BE2C (cell line): Measurements from ENCODE around the gene FOXO3B. TPM values are rescaled to one million over a fixed set of nuclear protein-coding genes. Genes with fewer than 3 reads are reported as not detected.
"Not testable (repeated sequence)": the region's sequence is repeated elsewhere in the genome, so short reads cannot be mapped to it uniquely, and the experiment has no call there.

ENCODE experiments used
- DNase-seq: peaks from one replicate; pipeline ENCODE4 v3.0.0-alpha.2; 2020
- H3K27me3 ChIP-seq: fragments of 250-450 bp; sonication (Bioruptor Pico); 2 replicates; pipeline ENCODE4 v1.5.1; 2020; ENCODE audit warnings: mild to moderate bottlenecking
- H3K36me3 ChIP-seq: fragments of 250-450 bp; sonication (Bioruptor Pico); 2 replicates; pipeline ENCODE4 v1.5.1; 2020; ENCODE audit warnings: mild to moderate bottlenecking
- H3K4me1 ChIP-seq: fragments of 250-450 bp; sonication (Bioruptor Pico); 2 replicates; pipeline ENCODE4 v1.5.1; 2020
- H3K4me3 ChIP-seq: 2 replicates; pipeline ENCODE4 v1.5.1; 2011; ENCODE audit warnings: low read depth, low read length
- H3K9me3 ChIP-seq: fragments of 250-450 bp; sonication (Bioruptor Pico); 2 replicates; pipeline ENCODE4 v1.5.1; 2020
- polyA plus RNA-seq: library from polyadenylated mRNA; unstranded; fragments of >200 nt; gene quantifications from one replicate; pipeline ENCODE4 v1.2.1, GENCODE V29; 2012; ENCODE audit warnings: low read depth, missing spikeins; ENCODE audit not compliant: insufficient read length, insufficient read depth
- TF ChIP-seq, protein P1 (sequence below): IDR thresholded peaks from 2 replicates; pipeline ENCODE4 v1.5.1; 2012; ENCODE audit warnings: mild to moderate bottlenecking, low read depth, low read length

Gene FOXO3B
- polyA plus RNA-seq: 2.0 TPM

DNA sequence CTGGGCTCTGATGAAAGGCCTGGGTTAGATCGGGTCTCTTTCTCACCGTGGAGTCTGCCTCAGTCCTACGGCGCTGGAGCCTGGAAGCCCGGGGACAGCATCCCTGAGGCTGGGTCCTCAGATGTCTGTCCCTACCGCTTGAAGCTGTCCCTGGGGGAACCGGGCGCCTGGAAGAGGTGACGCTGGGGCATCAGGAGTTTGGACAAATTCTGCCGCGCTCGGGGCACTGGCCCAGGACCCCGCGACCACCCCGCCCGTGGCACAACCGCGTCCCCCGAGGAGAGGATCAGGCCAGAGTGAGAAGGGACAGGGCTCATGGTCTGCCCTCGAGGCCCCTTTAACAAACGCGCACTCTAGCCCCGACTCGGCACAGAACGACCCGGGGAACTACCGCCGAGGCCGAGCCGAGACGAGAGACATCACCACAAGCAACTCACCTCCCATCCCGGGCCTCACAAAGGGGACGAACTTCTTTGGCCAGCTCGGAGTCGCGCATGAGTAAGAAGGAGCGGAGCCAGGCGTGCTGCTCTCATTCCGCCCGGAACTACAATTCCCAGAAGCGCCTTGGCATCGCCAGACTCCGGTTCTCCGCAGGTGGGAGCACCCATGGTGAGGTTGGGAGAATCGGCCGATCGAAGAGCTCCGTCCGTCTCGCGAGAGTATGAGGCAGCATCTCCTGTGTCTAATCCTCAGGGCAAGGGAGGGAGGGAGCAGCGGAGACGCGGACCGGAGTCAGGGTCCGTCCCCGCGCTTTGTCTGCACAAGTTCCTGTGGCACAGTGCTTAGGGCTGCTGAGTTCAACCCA is at the start of gene FOXO3B:
FOXO3B (minus strand) TSS at position 548 of the 805 bp plus-strand sequence. CDS start 663 bp downstream, outside the sequence.
- H3K4me1 ChIP-seq, H3K36me3 ChIP-seq, H3K27me3 ChIP-seq, H3K9me3 ChIP-seq: not testable (repeated sequence)
- peak; percentile 54 for DNase-seq
- peak within 1 kb of the TSS; percentile 47 for H3K4me3 ChIP-seq

DNA sequence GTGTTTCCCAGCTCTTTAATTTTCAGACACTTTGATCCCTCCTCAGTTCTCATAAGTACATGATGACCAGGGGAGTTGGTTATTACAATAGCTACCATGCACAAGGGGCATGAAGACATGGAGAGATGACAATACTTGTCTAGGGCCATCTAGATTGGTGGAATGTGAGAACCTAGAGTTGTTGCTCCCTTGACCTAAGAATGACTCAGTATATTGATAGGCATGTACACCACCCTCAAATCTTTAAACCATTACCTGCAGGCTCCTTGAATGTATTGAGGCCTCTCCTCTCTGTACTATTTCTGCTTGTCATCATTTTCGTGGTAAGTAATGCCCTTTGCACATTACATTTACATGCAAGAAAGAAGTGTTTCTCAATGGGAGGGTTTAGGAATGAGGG is 41.4 kb upstream of the FOXO3B start:
- not testable (repeated sequence) for H3K4me3 ChIP-seq

DNA sequence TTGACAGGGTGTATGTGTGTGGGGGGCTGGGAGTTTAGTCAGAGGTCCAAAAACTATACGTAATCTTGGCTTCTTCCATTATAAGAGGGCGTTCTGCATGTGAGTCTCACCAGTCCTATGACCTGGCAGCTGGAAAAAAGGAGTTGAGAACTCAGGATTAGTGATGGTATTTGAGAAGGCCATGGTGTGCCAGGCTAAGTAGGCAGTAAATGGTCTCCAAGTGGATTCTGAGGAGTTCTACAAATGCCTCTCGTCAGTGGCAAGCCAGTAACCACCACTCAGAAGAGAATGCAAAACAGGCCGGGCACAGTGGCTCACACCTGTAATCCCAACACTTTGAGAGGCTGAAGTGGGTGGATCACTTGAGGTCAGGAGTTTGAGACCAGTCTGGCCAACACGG is 40.5 kb upstream of the FOXO3B start:
- not testable (repeated sequence) for H3K36me3 ChIP-seq, DNase-seq, H3K9me3 ChIP-seq, H3K4me1 ChIP-seq, H3K27me3 ChIP-seq, H3K4me3 ChIP-seq

More for the DNA sequence above, 41.4 kb upstream of the FOXO3B start:
- H3K4me1 ChIP-seq, H3K36me3 ChIP-seq, DNase-seq, H3K9me3 ChIP-seq, H3K27me3 ChIP-seq: not testable (repeated sequence)

DNA sequence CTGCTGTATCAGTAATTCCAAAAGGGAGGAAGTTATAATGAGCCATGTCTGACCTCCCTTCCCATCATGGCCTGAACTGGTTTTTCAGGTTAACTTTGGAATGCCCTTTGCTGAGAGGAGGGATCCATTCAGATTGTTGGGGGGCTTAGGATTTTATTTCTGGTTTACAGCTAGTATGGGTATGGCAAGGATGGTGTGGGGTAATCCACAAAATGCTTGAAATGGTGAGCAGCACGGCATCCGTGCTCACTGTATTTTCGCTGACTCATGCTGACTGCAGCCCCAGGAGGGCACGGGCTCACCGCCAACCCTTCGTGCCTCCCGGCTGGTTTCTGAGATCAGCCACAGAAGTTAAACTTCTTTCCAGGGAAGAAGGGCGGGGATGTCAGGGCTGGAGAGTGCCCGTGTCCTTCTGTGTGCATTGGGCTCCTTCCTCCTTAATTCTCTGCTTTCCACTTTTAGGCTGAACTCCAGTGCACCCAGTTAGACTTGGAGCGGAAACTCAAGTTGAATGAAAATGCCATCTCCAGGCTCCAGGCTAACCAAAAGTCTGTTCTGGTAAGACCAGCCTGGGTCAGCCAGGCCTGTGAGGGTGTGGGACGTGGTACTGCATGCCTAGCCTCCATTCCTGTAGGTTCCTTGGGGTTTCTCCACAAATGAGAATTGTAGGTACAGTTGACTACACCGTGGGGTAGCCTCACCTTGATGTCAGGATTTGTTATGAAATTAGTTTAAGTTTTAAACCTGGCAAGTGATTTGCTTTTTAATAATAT is 39.8 kb upstream of the FOXO3B start:
- H3K4me1 ChIP-seq, H3K9me3 ChIP-seq, DNase-seq, H3K27me3 ChIP-seq, H3K36me3 ChIP-seq, H3K4me3 ChIP-seq: not testable (repeated sequence)

DNA sequence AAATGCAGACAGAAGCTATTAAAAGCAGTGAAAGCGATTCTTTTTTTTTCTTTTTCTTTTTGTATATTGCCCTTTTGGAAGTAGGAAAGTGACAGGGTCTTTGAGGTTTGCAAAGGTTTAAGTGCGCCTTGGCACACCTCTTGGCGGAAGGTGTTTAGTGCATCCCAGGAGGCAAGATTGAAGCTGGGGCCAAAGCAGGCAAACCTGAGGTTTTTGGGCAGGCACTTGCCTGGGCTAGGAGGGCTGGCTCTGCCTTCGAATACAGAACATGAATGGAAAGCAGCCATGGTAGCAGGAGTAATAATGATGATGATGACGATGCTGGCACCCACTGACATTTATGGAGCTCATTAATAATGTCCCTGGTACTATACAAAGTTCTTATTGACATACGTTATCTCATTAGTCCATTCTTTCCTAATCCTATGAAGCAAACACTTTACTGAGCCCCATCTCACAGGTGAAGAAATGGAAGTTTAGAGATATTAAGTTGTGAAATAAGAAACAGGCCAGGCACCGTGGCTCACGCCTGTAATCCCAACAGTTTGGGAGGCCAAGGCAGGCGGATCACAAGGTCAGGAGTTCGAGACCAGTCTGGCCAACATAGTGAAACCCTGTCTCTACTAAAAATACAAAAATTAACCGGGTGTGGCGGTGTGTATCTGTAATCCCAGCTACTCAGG is 37.5 kb upstream of the FOXO3B start:
- not testable (repeated sequence) for H3K36me3 ChIP-seq, H3K27me3 ChIP-seq, DNase-seq, H3K4me3 ChIP-seq, H3K4me1 ChIP-seq, H3K9me3 ChIP-seq

DNA sequence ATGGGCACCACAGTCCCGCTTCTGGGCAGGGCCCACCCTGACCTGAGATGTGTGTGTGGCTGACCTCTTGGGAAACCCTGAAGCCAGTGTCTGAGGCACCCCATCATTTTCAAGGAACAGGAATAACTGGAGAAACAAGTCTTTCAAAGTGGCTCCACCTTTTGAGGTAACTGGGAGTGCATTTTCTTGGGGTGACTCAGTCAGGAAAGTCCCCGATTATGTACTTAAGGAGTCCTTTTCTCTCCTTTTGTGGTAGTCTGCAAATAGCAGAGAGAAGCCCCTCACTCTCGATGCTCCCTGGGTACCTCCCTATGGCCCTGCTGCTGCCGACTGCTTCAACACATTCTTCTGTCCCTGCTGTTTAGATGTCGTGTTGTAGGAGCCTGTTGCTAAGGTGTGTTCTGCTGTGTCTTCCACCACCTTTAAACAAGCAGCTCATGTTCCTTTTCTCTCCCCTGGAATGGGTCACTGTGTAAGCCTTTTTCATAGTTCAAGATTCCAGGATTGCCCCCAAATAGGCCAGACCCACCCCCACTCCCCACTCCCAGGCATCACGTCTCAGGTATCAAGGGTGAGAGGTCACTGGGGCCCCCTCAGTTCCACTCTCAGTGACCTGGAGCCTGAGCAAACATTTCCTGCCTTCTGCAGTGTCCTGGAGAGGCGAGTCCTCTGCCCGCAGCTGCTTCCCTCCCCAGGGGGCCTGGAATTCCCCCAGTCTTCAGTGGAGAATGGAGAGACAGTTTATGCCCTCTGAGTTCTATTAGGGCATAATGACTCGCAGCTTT is 36.7 kb upstream of the FOXO3B start:
- not testable (repeated sequence) for H3K4me3 ChIP-seq, H3K27me3 ChIP-seq, H3K36me3 ChIP-seq, DNase-seq, H3K4me1 ChIP-seq, H3K9me3 ChIP-seq

DNA sequence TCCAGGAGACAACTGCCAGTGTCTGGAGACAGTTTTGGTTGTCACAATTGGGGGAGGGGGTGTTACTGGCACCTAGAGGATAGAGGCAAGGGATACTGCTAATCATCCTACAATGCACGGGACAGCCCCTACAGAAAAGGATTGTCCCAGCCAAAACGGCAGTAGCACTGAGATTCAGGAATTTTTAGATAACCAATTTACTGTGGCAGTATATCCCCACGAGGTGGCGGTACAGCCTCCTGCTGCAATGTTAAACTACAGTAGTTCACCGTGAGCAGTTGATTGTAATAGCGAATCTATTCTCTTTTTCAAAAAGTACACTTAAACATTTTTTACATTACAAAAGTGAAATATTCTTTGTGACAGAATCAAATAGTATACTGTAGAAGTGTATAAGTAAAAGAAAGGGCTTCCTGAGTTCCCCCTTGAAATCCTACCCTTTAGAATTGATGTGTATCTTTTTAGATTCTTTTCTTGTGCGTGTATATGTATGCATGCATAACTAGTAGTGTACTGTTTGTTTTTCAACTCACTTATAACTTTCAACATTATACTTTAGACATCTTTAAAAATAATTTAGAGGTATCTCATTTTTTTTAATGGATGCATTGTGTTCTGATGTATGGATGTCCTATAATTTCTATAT is 30.4 kb upstream of the FOXO3B start:
- peak; percentile 63 for DNase-seq
- not testable (repeated sequence) for H3K4me1 ChIP-seq, H3K4me3 ChIP-seq, H3K9me3 ChIP-seq, H3K27me3 ChIP-seq, H3K36me3 ChIP-seq
- TF ChIP-seq, protein P1, sequence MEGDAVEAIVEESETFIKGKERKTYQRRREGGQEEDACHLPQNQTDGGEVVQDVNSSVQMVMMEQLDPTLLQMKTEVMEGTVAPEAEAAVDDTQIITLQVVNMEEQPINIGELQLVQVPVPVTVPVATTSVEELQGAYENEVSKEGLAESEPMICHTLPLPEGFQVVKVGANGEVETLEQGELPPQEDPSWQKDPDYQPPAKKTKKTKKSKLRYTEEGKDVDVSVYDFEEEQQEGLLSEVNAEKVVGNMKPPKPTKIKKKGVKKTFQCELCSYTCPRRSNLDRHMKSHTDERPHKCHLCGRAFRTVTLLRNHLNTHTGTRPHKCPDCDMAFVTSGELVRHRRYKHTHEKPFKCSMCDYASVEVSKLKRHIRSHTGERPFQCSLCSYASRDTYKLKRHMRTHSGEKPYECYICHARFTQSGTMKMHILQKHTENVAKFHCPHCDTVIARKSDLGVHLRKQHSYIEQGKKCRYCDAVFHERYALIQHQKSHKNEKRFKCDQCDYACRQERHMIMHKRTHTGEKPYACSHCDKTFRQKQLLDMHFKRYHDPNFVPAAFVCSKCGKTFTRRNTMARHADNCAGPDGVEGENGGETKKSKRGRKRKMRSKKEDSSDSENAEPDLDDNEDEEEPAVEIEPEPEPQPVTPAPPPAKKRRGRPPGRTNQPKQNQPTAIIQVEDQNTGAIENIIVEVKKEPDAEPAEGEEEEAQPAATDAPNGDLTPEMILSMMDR: peak; percentile 38; the same call in 1 of the 2 replicates

DNA sequence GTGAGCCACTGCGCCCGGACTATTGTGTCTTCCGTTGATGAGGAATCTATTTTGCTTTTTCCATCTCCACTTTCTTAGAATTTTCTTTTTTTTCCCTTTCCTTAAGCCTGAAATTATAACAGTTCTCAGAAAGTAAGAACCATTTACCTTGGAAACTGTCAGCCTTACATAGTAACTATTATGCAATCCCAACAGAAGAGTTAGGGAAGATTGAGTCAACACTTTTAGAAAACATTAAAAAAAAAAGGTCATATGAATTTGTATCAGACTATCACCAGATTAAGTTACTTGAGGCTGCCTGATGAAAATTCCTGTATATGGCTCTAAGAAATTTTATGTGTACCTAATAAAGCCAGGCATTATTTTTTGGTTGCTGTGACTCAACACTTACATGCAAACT is 26.1 kb upstream of the FOXO3B start:
- not testable (repeated sequence) for DNase-seq, H3K36me3 ChIP-seq, H3K4me1 ChIP-seq, H3K9me3 ChIP-seq, H3K27me3 ChIP-seq, H3K4me3 ChIP-seq

DNA sequence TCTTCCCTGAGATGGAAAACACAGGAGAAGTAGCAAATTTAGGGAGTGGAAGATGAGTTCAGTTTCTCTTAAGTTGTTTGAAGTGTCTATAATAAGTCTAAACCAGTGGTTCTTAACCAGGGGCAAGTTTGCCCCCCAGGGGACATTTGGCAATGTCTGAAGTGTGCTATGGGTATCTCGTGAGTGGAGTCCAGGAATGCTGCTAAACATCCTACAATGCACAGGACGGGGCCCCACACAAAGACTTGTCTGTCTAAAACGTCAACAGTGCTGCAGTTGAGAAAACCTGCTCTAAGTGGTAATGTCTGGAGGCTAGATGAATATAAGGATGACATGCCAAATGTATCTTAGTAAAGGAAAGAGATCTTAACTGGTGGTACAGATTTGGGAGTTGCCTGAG is 23.8 kb upstream of the FOXO3B start:
- not testable (repeated sequence) for H3K27me3 ChIP-seq, H3K36me3 ChIP-seq, H3K4me1 ChIP-seq, H3K4me3 ChIP-seq, DNase-seq, H3K9me3 ChIP-seq

DNA sequence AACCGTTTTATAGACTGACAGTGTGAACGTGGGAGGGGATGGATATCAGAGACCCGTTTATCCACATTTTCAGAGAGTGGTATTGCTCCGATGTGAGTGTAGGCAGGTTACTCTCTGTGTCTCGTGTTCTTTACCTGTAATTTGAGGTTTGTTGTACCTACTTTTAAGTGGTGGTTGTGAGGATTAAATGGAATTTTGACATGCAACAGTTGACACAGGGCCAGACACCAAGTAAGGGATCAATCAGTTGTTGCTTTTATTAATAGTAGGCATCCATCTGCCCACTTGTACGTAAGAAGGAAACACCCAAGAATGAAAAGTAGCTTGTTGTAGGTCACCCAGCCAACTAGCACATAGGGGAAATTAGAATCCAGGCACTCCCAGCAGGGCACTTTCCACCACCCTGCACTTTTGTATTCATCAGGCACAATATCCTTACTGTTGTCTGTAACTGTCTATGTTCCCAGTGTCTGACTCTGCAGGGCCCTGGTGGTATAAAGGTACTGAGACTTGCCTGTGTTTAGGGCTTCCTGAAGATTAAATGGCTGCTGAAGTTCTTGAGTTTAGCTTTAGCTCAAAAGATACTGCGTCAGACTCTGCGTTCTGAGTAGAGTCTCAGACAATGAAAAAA is 16.5 kb upstream of the FOXO3B start:
- not testable (repeated sequence) for DNase-seq, H3K27me3 ChIP-seq, H3K9me3 ChIP-seq, H3K4me1 ChIP-seq, H3K36me3 ChIP-seq
- H3K4me3 ChIP-seq: peak overlapping the region; percentile 64

DNA sequence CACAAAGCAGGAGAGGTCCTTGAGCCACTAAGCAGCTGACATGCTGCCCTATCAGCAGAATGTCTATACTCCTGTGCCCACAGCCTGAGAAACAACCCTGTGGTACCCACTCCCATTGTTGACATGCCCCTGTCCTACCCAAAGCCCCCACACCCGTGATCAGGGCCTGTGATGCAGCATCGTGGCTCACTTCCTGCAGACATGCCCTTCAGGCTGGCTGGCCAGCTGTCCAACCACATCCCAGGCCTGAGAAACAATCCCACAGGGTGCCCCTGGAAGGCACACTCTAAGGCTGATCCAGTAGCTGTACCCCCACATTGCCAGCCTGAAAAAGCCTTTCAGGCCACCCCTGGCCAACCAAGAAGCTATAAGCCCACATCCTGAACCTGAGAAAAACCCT is 13.0 kb upstream of the FOXO3B start:
- H3K4me3 ChIP-seq, H3K36me3 ChIP-seq, H3K9me3 ChIP-seq, H3K4me1 ChIP-seq, H3K27me3 ChIP-seq, DNase-seq: not testable (repeated sequence)

DNA sequence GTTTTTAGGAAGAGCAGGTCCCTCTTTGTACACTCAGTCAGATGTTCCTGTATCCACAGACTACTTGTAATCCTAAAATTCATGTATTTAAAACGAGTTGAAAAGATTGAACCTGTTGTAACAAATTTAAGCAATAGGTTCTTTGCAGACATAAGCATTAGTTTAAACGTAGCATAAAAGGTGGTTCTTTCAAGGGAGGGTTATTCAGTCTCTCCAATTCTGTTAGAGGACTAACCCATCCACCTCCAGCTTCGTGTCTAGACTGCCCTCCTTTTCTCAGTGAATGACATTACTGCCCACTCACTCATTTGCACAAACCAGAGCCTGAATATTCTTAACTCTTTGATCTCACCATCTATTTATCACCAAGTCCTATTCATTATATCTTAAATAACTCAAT is 554 bp upstream of the FOXO3B start:
- not testable (repeated sequence) for H3K4me3 ChIP-seq

DNA sequence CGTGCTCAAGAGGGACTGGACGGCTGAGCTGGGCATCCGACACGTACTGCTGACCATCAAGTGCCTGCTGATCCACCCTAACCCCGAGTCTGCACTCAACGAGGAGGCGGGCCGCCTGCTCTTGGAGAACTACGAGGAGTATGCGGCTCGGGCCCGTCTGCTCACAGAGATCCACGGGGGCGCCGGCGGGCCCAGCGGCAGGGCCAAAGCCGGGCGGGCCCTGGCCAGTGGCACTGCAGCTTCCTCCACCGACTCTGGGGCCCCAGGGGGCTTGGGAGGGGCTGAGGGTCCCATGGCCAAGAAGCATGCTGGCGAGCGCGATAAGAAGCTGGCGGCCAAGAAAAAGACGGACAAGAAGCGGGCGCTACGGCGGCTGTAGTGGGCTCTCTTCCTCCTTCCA is 4.7 kb downstream of the FOXO3B start:
- H3K27me3 ChIP-seq, H3K4me1 ChIP-seq, H3K9me3 ChIP-seq, H3K36me3 ChIP-seq, H3K4me3 ChIP-seq, DNase-seq: not testable (repeated sequence)

More for the DNA sequence above, 554 bp upstream of the FOXO3B start:
- not testable (repeated sequence) for H3K4me1 ChIP-seq, DNase-seq, H3K27me3 ChIP-seq, H3K9me3 ChIP-seq, H3K36me3 ChIP-seq
